Measurements from ENCODE around the gene RAD9A. TPM values are rescaled to one million over a fixed set of nuclear protein-coding genes. Genes with fewer than 3 reads are reported as not detected.

RAD9A gene
- total and polyA plus RNA-seq, 2 of the 4 experiments (the other 2 are of a cell fraction), result 2.0 to 10.3 TPM

DNA sequence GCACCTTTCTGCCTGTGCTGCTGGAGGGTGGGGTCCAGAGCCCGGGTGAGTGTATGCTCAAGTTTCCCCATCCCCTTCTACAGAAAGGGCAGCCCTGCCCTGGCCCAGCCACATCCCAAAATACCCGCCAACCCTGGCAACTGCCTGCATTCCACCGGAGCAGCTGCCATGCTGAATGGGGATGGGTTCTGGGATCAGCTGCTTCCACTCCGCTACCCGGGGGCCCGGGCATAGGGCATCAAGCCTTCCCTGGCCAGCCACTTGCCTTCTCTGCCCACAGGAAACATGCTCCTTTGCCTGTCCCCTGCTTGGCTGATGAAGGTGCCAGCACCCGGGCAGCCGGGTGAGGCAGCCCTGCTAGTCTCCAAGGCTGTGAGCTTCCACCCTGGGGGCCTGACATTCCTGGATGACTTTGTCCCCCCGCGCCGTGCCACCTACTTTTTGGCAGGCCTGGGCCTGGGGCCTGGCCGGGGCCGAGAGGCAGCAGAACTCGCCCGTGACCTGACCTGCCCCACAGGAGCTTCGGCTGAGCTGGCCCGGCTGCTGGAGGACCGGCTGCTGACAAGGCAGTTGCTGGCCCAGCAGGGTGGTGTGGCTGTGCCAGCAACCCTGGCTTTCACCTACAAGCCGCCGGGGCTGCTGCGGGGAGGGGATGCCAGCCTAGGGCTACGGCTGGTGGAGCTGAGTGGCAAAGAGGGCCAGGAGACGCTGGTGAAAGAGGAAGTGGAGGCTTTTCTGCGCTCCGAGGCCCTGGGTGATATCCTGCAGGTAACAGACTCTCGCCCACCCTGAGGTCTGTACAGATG, 26.9 kb downstream of the RAD9A start (continued):
- TF ChIP-seq MAZ (IDR thresholded peaks at IDR 0.05; ENCODE audit: borderline replicate concordance, low read depth, low read length), result no peak

DNA sequence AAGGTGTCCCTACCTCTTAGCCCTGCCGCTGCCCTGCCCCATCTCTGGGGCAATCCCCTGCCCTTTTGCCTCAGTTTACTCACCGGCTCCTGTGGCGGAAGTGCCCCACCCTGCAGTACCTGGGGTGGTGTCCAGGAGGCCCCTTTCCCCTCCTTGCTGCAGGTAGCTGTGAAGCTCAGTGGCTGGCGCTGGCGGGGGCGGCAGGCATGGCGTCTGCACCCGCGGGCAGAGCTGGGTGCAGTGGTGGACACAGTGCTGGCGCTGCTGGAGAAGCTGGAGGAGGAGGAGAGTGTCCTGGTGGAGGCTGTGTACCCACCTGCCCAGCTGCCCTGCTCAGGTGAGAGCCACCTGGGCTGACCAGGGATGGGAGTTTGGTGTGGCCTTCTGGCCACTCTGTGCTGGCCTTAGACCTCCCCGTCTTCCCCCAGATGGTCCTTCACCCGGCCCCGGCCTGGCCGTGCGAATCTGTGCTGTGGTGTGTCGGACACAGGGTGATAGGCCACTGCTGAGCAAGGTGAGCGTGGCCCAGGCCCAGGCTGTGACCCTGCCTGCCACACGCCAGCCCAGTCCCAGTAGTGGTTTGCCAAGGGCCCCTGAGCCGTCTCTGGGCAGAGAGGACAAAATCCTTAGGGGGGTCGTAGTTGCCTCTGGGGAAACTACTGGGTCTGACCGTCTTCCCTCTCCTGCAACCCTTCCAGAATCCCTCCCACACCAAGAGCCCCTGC, 27.7 kb downstream of the RAD9A start:
- no peak overlapping the region for H3K14ac ChIP-seq (replicated peaks; ENCODE audit: low read depth, low read length)
- intact Hi-C loops (cut with micrococcal nuclease), result loop anchor here (5.0 kb wide), 1 partner anchor 63 kb away; the partner anchor contains the start of gene AIP
- no peak overlapping the region for H3K4ac ChIP-seq (ENCODE audit: low read depth, low read length)
- no peak overlapping the region for H3K56ac ChIP-seq (ENCODE audit: extremely low read depth, insufficient read depth, low read length)
- CTCF ChIA-PET, result no interaction called here
- peaks cover 5% of the 10 kb centered on the region; the same call in 1 of the 2 replicates for H3K4me1 ChIP-seq (ENCODE audit: control insufficient read depth, insufficient read depth, low read length)
- no TSS peak for BruUV-seq (replicated peaks)
- no peak for DNase-seq
- H2BK15ac ChIP-seq (ENCODE audit: low read depth, low read length), result no peak overlapping the region
- ATAC-seq (ENCODE audit: low read depth), result no peak
- H3K4me3 ChIP-seq (ENCODE audit: insufficient read depth, low read depth, low read length), result no peak overlapping the region
- H3K18ac ChIP-seq (ENCODE audit: low read depth, low read length), result no peak overlapping the region
- no peak overlapping the region for H2BK120ac ChIP-seq (ENCODE audit: low read depth, low read length)
- no peak overlapping the region for H2AK5ac ChIP-seq (ENCODE audit: low read depth, low read length)
- H3K9ac ChIP-seq (ENCODE audit: low read depth, low read length), result no peak overlapping the region
- no peak overlapping the region for H3K23ac ChIP-seq (ENCODE audit: low read depth, low read length)
- H3K4me2 ChIP-seq (ENCODE audit: low read depth, low read length), result no peak overlapping the region
- no peaks in the 10 kb centered on the region for H3K9me3 ChIP-seq (ENCODE audit: control insufficient read depth, insufficient read depth, low read length)
- H2AK9ac ChIP-seq (replicated peaks; ENCODE audit: low read depth, low read length, poor library complexity), result peak overlapping the region; percentile 72
- H3K79me1 ChIP-seq (ENCODE audit: low read depth in 1 of 2, low read length in 2 of 2), result no peaks in the 10 kb centered on the region
- H2BK5ac ChIP-seq (ENCODE audit: low read depth, low read length, poor library complexity, severe bottlenecking), result no peak overlapping the region
- H4K8ac ChIP-seq (ENCODE audit: low read depth in 2 of 2, low read length in 2 of 2), result no peak overlapping the region
- H4K20me1 ChIP-seq (ENCODE audit: insufficient read depth, low read length), result no peaks in the 10 kb centered on the region
- no peak overlapping the region for H3K27ac ChIP-seq (ENCODE audit: insufficient read depth, low read length)
- peaks cover 6% of the 10 kb centered on the region for H3K27me3 ChIP-seq (ENCODE audit: control insufficient read depth, insufficient read depth, low read length)
- in situ Hi-C loops (cut with MboI; ENCODE audit: low sequenced_read_pairs), result no loop called here
- dilution Hi-C loops (cut with HindIII; ENCODE audit: low sequenced_read_pairs, unreplicated experiment), result no loop called here
- POLR2A ChIA-PET (ENCODE audit: unreplicated experiment), result no interaction called here
- no peak overlapping the region for H2BK20ac ChIP-seq (ENCODE audit: low read depth, low read length)
- no peak overlapping the region for H4K5ac ChIP-seq (ENCODE audit: low read depth, low read length)
- H2AFZ ChIP-seq (replicated peaks; ENCODE audit: low read length, poor library complexity), result peak overlapping the region; percentile 51
- H4K91ac ChIP-seq (ENCODE audit: insufficient read depth, low read depth, low read length), result no peak overlapping the region
- H3K36me3 ChIP-seq (ENCODE audit: control insufficient read depth, insufficient read depth, low read length), result no peaks in the 10 kb centered on the region
- no peaks in the 10 kb centered on the region for H3K9me1 ChIP-seq (ENCODE audit: insufficient read depth, low read length)
- 93% methylated on average over 7 of the region's 21 CpGs; no CpG with 5 or more reads in 1 of the 2 experiments for WGBS, 2 experiments (ENCODE audit: extremely low coverage in 2 of 2, insufficient read length in 1 of 2)
- TF ChIP-seq MXI1 (IDR thresholded peaks at IDR 0.05; ENCODE audit: borderline replicate concordance, low read depth, low read length) (no peak), BHLHE40 (IDR thresholded peaks at IDR 0.05; ENCODE audit: low read depth, low read length) (no peak), FOS (IDR thresholded peaks at IDR 0.05; ENCODE audit: low read depth, low read length) (no peak), POLR2A (IDR thresholded peaks at IDR 0.05; ENCODE audit: low read depth, low read length) (no peak), RAD21 (IDR thresholded peaks at IDR 0.05; ENCODE audit: low read length) (no peak), RFX5 (IDR thresholded peaks at IDR 0.05; ENCODE audit: low read depth, low read length) (no peak), CHD1 (IDR thresholded peaks at IDR 0.05; ENCODE audit: low read depth, low read length) (no peak), MAZ (IDR thresholded peaks at IDR 0.05; ENCODE audit: borderline replicate concordance, low read depth, low read length) (no peak)
- TF ChIP-seq, protein P1, sequence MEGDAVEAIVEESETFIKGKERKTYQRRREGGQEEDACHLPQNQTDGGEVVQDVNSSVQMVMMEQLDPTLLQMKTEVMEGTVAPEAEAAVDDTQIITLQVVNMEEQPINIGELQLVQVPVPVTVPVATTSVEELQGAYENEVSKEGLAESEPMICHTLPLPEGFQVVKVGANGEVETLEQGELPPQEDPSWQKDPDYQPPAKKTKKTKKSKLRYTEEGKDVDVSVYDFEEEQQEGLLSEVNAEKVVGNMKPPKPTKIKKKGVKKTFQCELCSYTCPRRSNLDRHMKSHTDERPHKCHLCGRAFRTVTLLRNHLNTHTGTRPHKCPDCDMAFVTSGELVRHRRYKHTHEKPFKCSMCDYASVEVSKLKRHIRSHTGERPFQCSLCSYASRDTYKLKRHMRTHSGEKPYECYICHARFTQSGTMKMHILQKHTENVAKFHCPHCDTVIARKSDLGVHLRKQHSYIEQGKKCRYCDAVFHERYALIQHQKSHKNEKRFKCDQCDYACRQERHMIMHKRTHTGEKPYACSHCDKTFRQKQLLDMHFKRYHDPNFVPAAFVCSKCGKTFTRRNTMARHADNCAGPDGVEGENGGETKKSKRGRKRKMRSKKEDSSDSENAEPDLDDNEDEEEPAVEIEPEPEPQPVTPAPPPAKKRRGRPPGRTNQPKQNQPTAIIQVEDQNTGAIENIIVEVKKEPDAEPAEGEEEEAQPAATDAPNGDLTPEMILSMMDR (conservative IDR thresholded peaks at IDR 0.05; ENCODE audit: low read depth, low read length), result no peak
- TF ChIP-seq, protein P2, sequence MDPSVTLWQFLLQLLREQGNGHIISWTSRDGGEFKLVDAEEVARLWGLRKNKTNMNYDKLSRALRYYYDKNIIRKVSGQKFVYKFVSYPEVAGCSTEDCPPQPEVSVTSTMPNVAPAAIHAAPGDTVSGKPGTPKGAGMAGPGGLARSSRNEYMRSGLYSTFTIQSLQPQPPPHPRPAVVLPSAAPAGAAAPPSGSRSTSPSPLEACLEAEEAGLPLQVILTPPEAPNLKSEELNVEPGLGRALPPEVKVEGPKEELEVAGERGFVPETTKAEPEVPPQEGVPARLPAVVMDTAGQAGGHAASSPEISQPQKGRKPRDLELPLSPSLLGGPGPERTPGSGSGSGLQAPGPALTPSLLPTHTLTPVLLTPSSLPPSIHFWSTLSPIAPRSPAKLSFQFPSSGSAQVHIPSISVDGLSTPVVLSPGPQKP (IDR thresholded peaks at IDR 0.05; ENCODE audit: borderline replicate concordance, low read depth, low read length), result no peak
- TF ChIP-seq, protein P3, sequence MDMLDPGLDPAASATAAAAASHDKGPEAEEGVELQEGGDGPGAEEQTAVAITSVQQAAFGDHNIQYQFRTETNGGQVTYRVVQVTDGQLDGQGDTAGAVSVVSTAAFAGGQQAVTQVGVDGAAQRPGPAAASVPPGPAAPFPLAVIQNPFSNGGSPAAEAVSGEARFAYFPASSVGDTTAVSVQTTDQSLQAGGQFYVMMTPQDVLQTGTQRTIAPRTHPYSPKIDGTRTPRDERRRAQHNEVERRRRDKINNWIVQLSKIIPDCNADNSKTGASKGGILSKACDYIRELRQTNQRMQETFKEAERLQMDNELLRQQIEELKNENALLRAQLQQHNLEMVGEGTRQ (IDR thresholded peaks at IDR 0.05; ENCODE audit: low read depth, low read length), result no peak
